Gastroesophageal sphincter (tissue), 4 donors: ENCODE data around the gene AGBL1. TPM values are rescaled to one million over a fixed set of nuclear protein-coding genes. Genes with fewer than 3 reads are reported as not detected.
"Not testable (repeated sequence)": the region's sequence is repeated elsewhere in the genome, so short reads cannot be mapped to it uniquely, and the experiment has no call there.

Experiments
- ATAC-seq: fragments of 150-250 bp; one replicate; pipeline ENCODE4 v1.9.1; 2016; ENCODE audit warnings: mild to moderate bottlenecking, moderate library complexity
- H3K27ac ChIP-seq, 4 donors: fragments of 200-600 bp; sonication (generic) in 3 of 4; 1 replicate in 3 of 4; 2 replicates in 1 of 4; pipeline ENCODE4 v1.5.1; 2016 to 2019
- H3K27me3 ChIP-seq: fragments of 200-600 bp; sonication (generic); one replicate; pipeline ENCODE4 v1.5.1; 2019
- H3K36me3 ChIP-seq, 2 donors: fragments of 200-600 bp; sonication (generic); one replicate each; pipeline ENCODE4 v1.5.1; 2019; ENCODE audit warnings: control low read depth in 1 of 2
- H3K4me1 ChIP-seq, 3 donors: fragments of 200-600 bp; sonication (generic); 1 replicate in 2 of 3; 2 replicates in 1 of 3; pipeline ENCODE4 v1.5.1; 2016 to 2019; ENCODE audit warnings: control low read depth in 2 of 3
- H3K4me3 ChIP-seq, 2 donors: fragments of 200-600 bp; sonication (generic); one replicate each; pipeline ENCODE4 v1.5.1; 2019; ENCODE audit warnings: mild to moderate bottlenecking in 1 of 2, moderate library complexity in 1 of 2
- H3K9me3 ChIP-seq, 3 donors: fragments of 200-600 bp; sonication (generic); one replicate each; pipeline ENCODE4 v1.5.1; 2017 to 2019; ENCODE audit warnings: control low read depth in 2 of 3
- CTCF ChIP-seq, 4 experiments: fragments of 200-600 bp in 2 of 4; fragments of 450-650 bp in 2 of 4; sonication (generic) in 1 of 4; IDR thresholded peaks; one replicate each; pipeline ENCODE4 v1.5.1; 2017 to 2019; ENCODE audit warnings: antibody characterized with exemption in 4 of 4, mild to moderate bottlenecking in 2 of 4, moderate library complexity in 2 of 4
- EP300 ChIP-seq: sonication (generic); formaldehyde crosslinking; IDR thresholded peaks from one replicate; pipeline ENCODE4 v1.6.1; 2017; ENCODE audit warnings: antibody characterized with exemption, mild to moderate bottlenecking
- POLR2A ChIP-seq, 2 donors: fragments of 450-650 bp; IDR thresholded peaks; one replicate each; pipeline ENCODE4 v1.6.1; 2017; ENCODE audit warnings: antibody characterized with exemption in 2 of 2, mild to moderate bottlenecking in 2 of 2, moderate library complexity in 1 of 2
- POLR2AphosphoS5 ChIP-seq: sonication (generic); formaldehyde crosslinking; IDR thresholded peaks from one replicate; pipeline ENCODE4 v1.6.1; 2017; ENCODE audit warnings: antibody characterized with exemption
- WGBS, 2 donors: methylation state at CpG; one replicate each; pipeline ENCODE4 v1.1.5; 2018; ENCODE audit warnings: low coverage in 1 of 2; 5-methylcytosine and 5-hydroxymethylcytosine counted together
- total RNA-seq, 4 donors: library from RNA; depleted of rRNA; stranded (reverse); fragments of >200 nt; gene quantifications; one replicate each; pipeline ENCODE4 v1.1.0, GENCODE V29; 2016

Gene AGBL1
- total RNA-seq, 4 donors from 2014 or later: 0.12 to 0.13 TPM; not detected in 2

- Histone ChIP-seq H3K27me3 (no peaks in the 10 kb centered on the region), H3K9me3 (peaks cover 0 to 6% (median 0%) of the 10 kb centered on the region in 3 donors), H3K36me3 (no peaks in the 10 kb centered on the region), H3K27ac (no peak overlapping the region), H3K4me3 (no peak overlapping the region), H3K4me1 (no peaks in the 10 kb centered on the region)
- ATAC-seq: no peak
- TF ChIP-seq POLR2A (IDR thresholded peaks at IDR 0.05): no peak
- 83 to 94% methylated on average over 2 to 3 of the region's 3 CpGs for WGBS, 2 donors
Measured at GRCh38 chr15:86875067-86875466, 795.4 kb downstream of the AGBL1 start.

DNA sequence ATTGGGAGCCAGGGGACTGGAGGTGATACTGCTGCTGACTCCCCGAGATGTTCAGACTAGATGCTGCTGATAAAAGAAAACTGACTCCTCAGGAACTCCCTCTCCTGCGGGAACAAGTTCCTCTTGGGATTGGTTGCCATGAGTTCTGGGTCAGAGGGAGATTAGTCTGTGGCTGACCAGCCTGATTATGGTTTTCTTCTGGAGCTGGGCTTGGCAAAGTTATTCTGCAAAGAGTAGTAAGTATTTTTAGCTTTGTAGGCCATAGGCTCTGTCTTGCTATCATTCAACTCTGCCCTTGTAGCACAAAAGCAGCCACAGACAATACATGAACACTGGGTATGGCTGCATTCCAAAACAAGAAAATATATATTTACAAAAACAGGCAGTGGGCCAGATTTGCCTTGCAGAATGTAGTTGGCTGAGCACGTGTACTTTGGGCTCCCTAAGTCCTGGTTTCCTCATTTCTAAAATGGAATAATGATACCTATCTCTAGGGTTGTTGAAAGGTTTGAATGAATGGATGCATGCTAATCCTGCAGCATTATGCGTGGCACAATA lies 796.8 kb downstream of the AGBL1 start:
- no peak for ATAC-seq
- TF ChIP-seq CTCF (IDR thresholded peaks at IDR 0.05) (no peak), POLR2AphosphoS5 (no peak), EP300 (no peak), POLR2A (IDR thresholded peaks at IDR 0.05) (no peak)
- no peaks in the 10 kb centered on the region for H3K27me3 ChIP-seq
- peaks cover 0 to 6% (median 0%) of the 10 kb centered on the region in 3 donors for H3K9me3 ChIP-seq
- no peak overlapping the region for H3K27ac ChIP-seq
- no peaks in the 10 kb centered on the region for H3K4me1 ChIP-seq
- 54 to 92% methylated on average over 2 of the region's 4 CpGs for WGBS, 2 donors
- no peaks in the 10 kb centered on the region for H3K36me3 ChIP-seq
- H3K4me3 ChIP-seq: no peak overlapping the region

DNA sequence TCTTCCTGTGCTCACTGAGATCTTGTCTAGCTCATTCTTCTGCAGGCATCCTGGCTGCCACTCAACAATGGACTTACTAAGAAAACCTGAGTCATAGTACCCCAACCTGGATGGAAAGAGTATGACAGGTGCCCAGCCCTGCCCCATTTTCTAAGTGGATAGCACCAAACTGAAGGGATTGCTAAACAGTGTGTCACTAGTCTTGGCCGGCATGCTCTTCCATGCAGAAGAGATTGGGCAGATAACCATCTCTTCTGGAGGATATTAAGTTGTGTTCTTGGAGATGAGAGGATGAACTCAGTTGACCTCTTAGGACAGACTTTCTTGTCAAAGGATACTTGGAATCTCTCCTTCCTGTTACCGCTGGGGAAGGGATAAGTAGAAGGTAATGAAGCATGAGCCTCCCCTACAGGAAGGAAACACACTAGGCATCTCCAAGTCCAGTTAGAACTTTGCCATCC lies 797.5 kb downstream of the AGBL1 start:
- no peak overlapping the region for H3K4me3 ChIP-seq
- TF ChIP-seq POLR2AphosphoS5 (no peak), EP300 (no peak), CTCF (IDR thresholded peaks at IDR 0.05) (no peak), POLR2A (IDR thresholded peaks at IDR 0.05) (no peak)
- H3K4me1 ChIP-seq: no peaks in the 10 kb centered on the region
- no peak for ATAC-seq
- 80% methylated on average over 1 of the region's 2 CpGs; no CpG with 5 or more reads in 1 of the 2 donors for WGBS, 2 donors
- no peaks in the 10 kb centered on the region for H3K27me3 ChIP-seq
- H3K36me3 ChIP-seq: no peaks in the 10 kb centered on the region
- no peak overlapping the region for H3K27ac ChIP-seq
- H3K9me3 ChIP-seq: peaks cover 0 to 6% (median 0%) of the 10 kb centered on the region in 3 donors

DNA sequence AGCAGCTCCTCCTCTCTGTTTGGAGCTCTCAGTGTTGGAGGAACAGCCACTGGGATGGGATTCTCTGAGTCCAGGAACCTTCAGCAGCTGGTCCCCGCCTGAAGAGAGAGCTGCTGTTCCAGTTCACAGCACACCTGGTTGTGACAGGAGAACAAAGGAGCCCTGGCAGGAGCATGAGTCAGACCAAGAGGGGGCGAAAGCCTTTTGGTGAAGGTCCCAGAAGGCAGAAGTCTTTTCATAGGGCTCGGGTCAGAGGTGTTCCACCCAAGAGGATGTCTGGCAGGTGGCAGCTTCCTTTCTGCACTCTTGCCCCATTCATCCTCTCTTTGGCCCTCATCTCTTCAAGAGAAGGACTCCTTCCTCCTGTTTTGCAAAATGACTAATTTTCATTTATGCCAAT lies 799.2 kb downstream of the AGBL1 start:
- H3K9me3 ChIP-seq, H3K27me3 ChIP-seq, H3K4me1 ChIP-seq, H3K4me3 ChIP-seq, H3K36me3 ChIP-seq, ATAC-seq: not testable (repeated sequence)
- no CpG with 5 or more reads among the region's 3 CpGs for WGBS, 2 donors
- peak overlapping the region in 3 of 4 donors; percentile 43 to 56 (median 55) for H3K27ac ChIP-seq

DNA sequence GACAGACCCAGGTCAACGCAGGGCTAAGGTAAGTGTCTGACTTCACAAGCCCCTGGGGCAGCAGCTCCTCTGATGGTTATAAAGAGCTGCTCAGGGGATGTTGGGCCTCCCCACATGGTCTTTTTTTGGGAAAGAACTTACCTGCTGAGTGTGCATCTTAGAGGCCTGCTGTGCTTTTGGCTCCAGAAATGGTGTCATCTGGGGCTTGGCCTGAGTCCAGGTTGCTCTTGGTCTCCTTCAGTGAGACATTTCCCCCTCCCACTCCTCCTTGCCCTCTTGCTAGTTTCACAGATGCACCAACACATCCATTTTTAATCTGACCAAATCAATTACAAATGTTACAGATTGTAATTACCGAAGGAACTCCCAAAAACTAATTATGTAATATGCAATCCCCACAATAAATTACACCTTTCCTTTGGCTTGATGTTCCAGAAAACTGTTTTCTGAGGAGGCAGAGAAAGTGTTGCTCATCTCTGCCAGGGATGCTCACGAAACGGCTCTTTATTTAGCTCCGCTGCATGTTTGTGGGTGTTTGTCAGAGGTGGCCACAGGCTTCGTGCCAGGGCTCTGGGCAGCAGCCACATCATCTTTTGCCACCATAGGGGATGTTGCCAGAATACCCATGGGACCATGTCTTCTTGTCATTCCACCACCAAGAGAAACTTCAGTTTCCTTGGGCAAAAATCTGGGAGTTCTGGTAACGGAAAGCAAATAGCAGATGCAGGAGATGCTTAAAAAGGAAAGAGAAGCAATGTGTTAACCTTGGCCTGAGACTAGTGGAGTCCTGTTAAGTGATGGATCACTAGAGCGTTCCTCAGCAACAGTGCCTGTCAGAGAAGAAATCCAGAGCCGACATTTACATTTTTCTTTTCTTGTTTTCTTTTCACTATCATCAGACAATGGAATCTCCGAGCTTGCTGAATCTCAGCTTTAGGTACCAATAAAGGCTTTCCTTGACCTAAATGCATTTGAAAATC lies 799.9 kb downstream of the AGBL1 start:
- no peaks in the 10 kb centered on the region for H3K36me3 ChIP-seq

More for the DNA sequence above, 799.9 kb downstream of the AGBL1 start:
- no peaks in the 10 kb centered on the region for H3K4me1 ChIP-seq
- no peak for ATAC-seq
- H3K9me3 ChIP-seq: peaks cover 0 to 6% (median 0%) of the 10 kb centered on the region in 3 donors
- 23 to 48% methylated on average over 5 to 6 of the region's 10 CpGs for WGBS, 2 donors
- peak overlapping the region in 3 of 4 donors; percentile 43 to 56 (median 55) for H3K27ac ChIP-seq
- no peaks in the 10 kb centered on the region for H3K27me3 ChIP-seq
- no peak overlapping the region for H3K4me3 ChIP-seq
- TF ChIP-seq POLR2AphosphoS5 (no peak), CTCF (IDR thresholded peaks at IDR 0.05) (no peak), EP300 (no peak), POLR2A (IDR thresholded peaks at IDR 0.05) (no peak)
